Right renal pelvis (tissue), 4 donors: ENCODE results near the gene IFNA2. TPM values are rescaled to one million over a fixed set of nuclear protein-coding genes. Genes with fewer than 3 reads are reported as not detected.
"Not testable (repeated sequence)": the region's sequence is repeated elsewhere in the genome, so short reads cannot be mapped to it uniquely, and the experiment has no call there.

ENCODE experiments used
- DNase-seq, 4 donors: peaks; one replicate each; pipeline ENCODE4 v3.0.0-alpha.2; 2013; ENCODE audit warnings: low read depth in 4 of 4, low spot score in 3 of 4, missing footprints in 1 of 4
- polyA plus RNA-seq, 4 donors: library from polyadenylated mRNA; unstranded; fragments of 120-200 nt; gene quantifications; one replicate each; pipeline ENCODE4 v1.2.1, GENCODE V29; 2013; ENCODE audit not compliant: insufficient read length in 4 of 4

IFNA2 gene
- not detected for polyA plus RNA-seq

- no peak for DNase-seq
Measured at GRCh38 chr9:21385131-21385670, at the start of gene IFNA2. Gene IFNA2, minus strand, starts transcription at chr9:21385398. Its CDS starts 69 bp downstream, at chr9:21385329.

- DNase-seq = not testable (repeated sequence)
Measured at GRCh38 chr9:21435015-21435383, 49.8 kb upstream of the IFNA2 start.

- no peak for DNase-seq
Measured at GRCh38 chr9:21434202-21435014, 49.2 kb upstream of the IFNA2 start.

- DNase-seq = no peak
Measured at GRCh38 chr9:21432672-21433425, 47.7 kb upstream of the IFNA2 start.

- no peak for DNase-seq
Measured at GRCh38 chr9:21429191-21429590, 44.0 kb upstream of the IFNA2 start.

- no peak for DNase-seq
Measured at GRCh38 chr9:21428235-21428634, 43.0 kb upstream of the IFNA2 start.

GRCh38 chr9:21415493-21416267 lies 30.5 kb upstream of the IFNA2 start:
- DNase-seq = no peak

- DNase-seq = no peak
Measured at GRCh38 chr9:21414220-21414940, 29.2 kb upstream of the IFNA2 start.

- no peak for DNase-seq
Measured at GRCh38 chr9:21413624-21414023, 28.4 kb upstream of the IFNA2 start.

- DNase-seq = no peak
Measured at GRCh38 chr9:21413151-21413550, 28.0 kb upstream of the IFNA2 start.

GRCh38 chr9:21412107-21412506 lies 26.9 kb upstream of the IFNA2 start:
- DNase-seq = no peak

- DNase-seq = no peak
Measured at GRCh38 chr9:21408817-21409216, 23.6 kb upstream of the IFNA2 start, which contains the start of gene IFNA8. Gene IFNA8, plus strand, starts transcription at chr9:21409117. Its CDS starts 60 bp downstream, at chr9:21409177.

- no peak for DNase-seq
Measured at GRCh38 chr9:21404146-21404545, 18.9 kb upstream of the IFNA2 start.

GRCh38 chr9:21402386-21403251 lies 17.4 kb upstream of the IFNA2 start:
- DNase-seq = no peak

- DNase-seq = no peak
Measured at GRCh38 chr9:21399956-21400355, 14.8 kb upstream of the IFNA2 start.

- DNase-seq = no peak
Measured at GRCh38 chr9:21398955-21399489, 13.8 kb upstream of the IFNA2 start.

GRCh38 chr9:21395778-21396717 lies 10.8 kb upstream of the IFNA2 start:
- peak in 3 of 4 donors; percentile 22 to 38 (median 22) for DNase-seq

- DNase-seq = no peak
Measured at GRCh38 chr9:21392270-21392669, 7.1 kb upstream of the IFNA2 start.
